PC-9 (cell line): ENCODE measurements around the gene MAML3.

Source experiments
- CTCF ChIP-seq: fragments of 200-600 bp; sonication (generic); conservative IDR thresholded peaks from 2 replicates; pipeline ENCODE4 v1.6.1; 2017; ENCODE audit warnings: mixed run types, antibody characterized with exemption, mild to moderate bottlenecking, moderate library complexity
- EZH2 ChIP-seq: fragments of 200-600 bp; sonication (generic); IDR thresholded peaks from 2 replicates; pipeline ENCODE4 v1.8.0; 2017; ENCODE audit warnings: antibody characterized with exemption, low read depth

GRCh38 chr4:139860435-139861024, 293.5 kb downstream of the MAML3 start:
- TF ChIP-seq CTCF (no peak), EZH2 (no peak)
